IPS-NIHi7 (cell line): ENCODE measurements around the gene GLRX5.

Experiments
- DNase-seq: peaks from one replicate; pipeline ENCODE4 v3.0.0; 2012; ENCODE audit warnings: mixed read lengths; ENCODE audit errors: extremely low spot score

Gene GLRX5

GRCh38 chr14:95535226-95536021, 574 bp downstream of the GLRX5 start:
- no peak for DNase-seq

GRCh38 chr14:95536036-95536593, 1.3 kb downstream of the GLRX5 start:
- no peak for DNase-seq

GRCh38 chr14:95536671-95537070, 1.8 kb downstream of the GLRX5 start:
- DNase-seq: no peak

- no peak for DNase-seq
Observed at GRCh38 chr14:95537298-95538089, 2.6 kb downstream of the GLRX5 start.

GRCh38 chr14:95538801-95539509, 4.1 kb downstream of the GLRX5 start:
- DNase-seq: no peak

- DNase-seq: no peak
Observed at GRCh38 chr14:95540236-95540855, 5.5 kb downstream of the GLRX5 start.

- DNase-seq: no peak
Observed at GRCh38 chr14:95541346-95541745, 6.5 kb downstream of the GLRX5 start.

- no peak for DNase-seq
Observed at GRCh38 chr14:95541932-95542930, 7.4 kb downstream of the GLRX5 start.

- no peak for DNase-seq
Observed at GRCh38 chr14:95543021-95543420, 8.2 kb downstream of the GLRX5 start.

GRCh38 chr14:95544588-95544987, 9.7 kb downstream of the GLRX5 start:
- DNase-seq: no peak

- DNase-seq: no peak
Observed at GRCh38 chr14:95545515-95546168, 10.8 kb downstream of the GLRX5 start.

- DNase-seq: no peak
Observed at GRCh38 chr14:95547272-95547625, 12.4 kb downstream of the GLRX5 start.

- DNase-seq: no peak
Observed at GRCh38 chr14:95547626-95548327, 12.9 kb downstream of the GLRX5 start.

- no peak for DNase-seq
Observed at GRCh38 chr14:95548328-95548929, 13.6 kb downstream of the GLRX5 start.

GRCh38 chr14:95549656-95550585, 15.1 kb downstream of the GLRX5 start:
- no peak for DNase-seq

GRCh38 chr14:95551435-95551834, 16.6 kb downstream of the GLRX5 start:
- DNase-seq: no peak

GRCh38 chr14:95553141-95553540, 18.3 kb downstream of the GLRX5 start:
- DNase-seq: no peak

- DNase-seq: no peak
Observed at GRCh38 chr14:95555053-95555452, 20.2 kb downstream of the GLRX5 start.
